ENCODE data around the gene NTM.

- TF ChIP-seq EZH2 (IDR thresholded peaks at IDR 0.05) (no peak), POLR2AphosphoS5 (IDR thresholded peaks at IDR 0.05; ENCODE audit: borderline replicate concordance, low read depth, low read length) (no peak), FOXP2 (optimal IDR thresholded peaks at IDR 0.05; ENCODE audit: control extremely low read depth, extremely low read length, insufficient read depth) (no peak)
Measured at GRCh38 chr11:131885431-131885830, 515.0 kb downstream of the NTM start.
